Mucosa of stomach (tissue), 1 donor: ENCODE results near the gene AUTS2.

Experiments
- H3K27me3 ChIP-seq: one replicate; pipeline ENCODE4 v1.7.0; 2013; ENCODE audit warnings: mild to moderate bottlenecking, low read length; ENCODE audit not compliant: control insufficient read depth, insufficient read depth
- H3K36me3 ChIP-seq: one replicate; pipeline ENCODE4 v1.7.0; 2013; ENCODE audit warnings: low read length; ENCODE audit not compliant: control insufficient read depth, insufficient read depth
- H3K4me1 ChIP-seq: one replicate; pipeline ENCODE4 v1.7.0; 2013; ENCODE audit warnings: mild to moderate bottlenecking, low read length; ENCODE audit not compliant: control insufficient read depth, insufficient read depth
- H3K4me3 ChIP-seq: one replicate; pipeline ENCODE4 v1.7.0; 2013; ENCODE audit warnings: low read length
- H3K9ac ChIP-seq: one replicate; pipeline ENCODE4 v1.7.0; 2013; ENCODE audit warnings: mild to moderate bottlenecking, low read length, moderate library complexity
- H3K9me3 ChIP-seq: one replicate; pipeline ENCODE4 v1.7.0; 2013; ENCODE audit warnings: mild to moderate bottlenecking, low read length, moderate library complexity; ENCODE audit not compliant: control insufficient read depth
- donor health status: Pancreatic carcinoma.

AUTS2 gene

DNA sequence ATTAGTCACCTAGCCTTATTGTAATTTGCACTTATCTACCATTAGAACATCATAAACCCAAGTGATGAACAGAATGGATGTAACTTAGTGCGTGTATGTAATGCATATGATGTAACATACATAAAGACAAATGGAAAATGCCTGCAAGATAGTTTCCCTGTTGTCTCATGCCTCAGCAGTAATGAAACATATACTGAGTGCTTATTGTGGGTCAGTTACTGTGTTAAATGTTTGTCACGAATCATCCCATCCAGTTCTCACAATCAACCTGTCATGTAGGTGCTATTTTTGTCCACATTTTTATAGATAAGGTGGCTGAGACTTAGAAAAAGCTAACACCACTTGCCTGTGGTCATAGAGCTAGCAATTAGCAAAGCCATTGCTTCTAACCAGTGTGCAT, 350.8 kb downstream of the AUTS2 start:
- Histone ChIP-seq H3K9ac (no peak overlapping the region), H3K4me3 (no peak overlapping the region), H3K36me3 (no peaks in the 10 kb centered on the region), H3K4me1 (no peaks in the 10 kb centered on the region), H3K9me3 (no peaks in the 10 kb centered on the region), H3K27me3 (no peaks in the 10 kb centered on the region)

DNA sequence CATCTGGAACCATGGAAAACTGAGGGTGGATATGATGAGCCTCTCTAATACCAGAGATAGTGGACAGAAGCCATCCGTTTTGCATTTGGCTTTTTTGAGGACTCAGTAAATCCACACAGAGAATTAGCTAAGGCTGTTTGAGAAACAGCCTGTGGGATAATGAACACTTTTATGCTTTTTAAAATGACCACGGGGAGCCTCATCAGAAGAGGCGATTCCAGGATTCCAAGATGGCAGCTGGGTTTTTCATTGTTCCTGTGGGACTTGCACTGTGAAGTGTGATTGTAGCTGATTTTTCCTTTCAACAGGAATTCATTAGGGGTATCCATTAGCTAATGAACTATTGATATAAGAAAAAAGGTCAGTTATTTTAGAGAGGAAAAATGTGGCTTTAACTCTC, 353.2 kb downstream of the AUTS2 start:
- H3K9me3 ChIP-seq: no peaks in the 10 kb centered on the region
- H3K4me3 ChIP-seq: no peak overlapping the region
- H3K4me1 ChIP-seq: no peaks in the 10 kb centered on the region
- no peaks in the 10 kb centered on the region for H3K36me3 ChIP-seq
- no peaks in the 10 kb centered on the region for H3K27me3 ChIP-seq
- H3K9ac ChIP-seq: no peak overlapping the region

DNA sequence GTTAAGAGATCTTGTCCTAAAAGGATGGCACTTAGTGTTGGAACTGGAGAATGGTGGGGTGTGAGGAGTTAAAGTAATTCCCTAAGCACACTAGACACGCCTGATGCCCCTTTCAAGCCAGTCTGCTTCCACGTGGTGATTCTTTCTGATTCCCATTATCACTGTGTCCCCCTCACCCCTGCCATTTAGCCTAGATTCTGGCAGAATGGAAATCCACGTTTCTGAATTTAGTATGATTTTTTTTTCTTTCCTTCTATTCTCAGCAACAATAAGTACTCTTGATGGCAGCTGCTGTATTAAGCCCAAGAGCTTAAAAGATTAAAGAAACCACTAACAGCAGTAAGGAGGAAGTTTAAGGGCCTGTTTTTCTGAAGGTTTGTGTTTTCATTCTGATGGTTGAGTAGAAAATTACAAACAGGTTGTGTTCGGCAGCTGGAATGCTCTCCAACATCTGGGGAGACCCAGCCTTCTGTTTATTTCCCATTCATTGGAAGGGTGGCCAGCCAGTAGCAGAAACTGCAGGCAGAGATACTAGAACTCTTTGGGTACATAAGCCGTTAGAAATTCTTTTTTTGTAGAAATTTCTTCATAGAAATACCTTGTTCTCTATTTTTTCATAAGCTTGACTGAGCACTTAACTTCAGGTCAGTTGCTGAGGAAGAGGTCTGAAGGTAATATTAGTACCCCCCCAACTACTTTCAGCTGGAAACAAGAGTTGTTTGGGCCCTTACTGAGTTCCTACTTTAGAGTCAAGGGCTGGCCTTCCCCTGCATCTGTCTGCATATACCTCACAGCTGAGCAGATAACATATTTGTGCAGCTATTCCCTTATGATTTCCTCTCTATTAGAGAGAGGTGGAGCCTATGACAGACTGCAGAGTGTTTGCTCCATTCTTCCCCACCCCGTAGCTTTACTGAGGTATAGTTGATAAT, 355.1 kb downstream of the AUTS2 start:
- Histone ChIP-seq H3K4me3 (no peak overlapping the region), H3K36me3 (no peaks in the 10 kb centered on the region), H3K9me3 (no peaks in the 10 kb centered on the region), H3K27me3 (no peaks in the 10 kb centered on the region), H3K9ac (no peak overlapping the region), H3K4me1 (no peaks in the 10 kb centered on the region)

DNA sequence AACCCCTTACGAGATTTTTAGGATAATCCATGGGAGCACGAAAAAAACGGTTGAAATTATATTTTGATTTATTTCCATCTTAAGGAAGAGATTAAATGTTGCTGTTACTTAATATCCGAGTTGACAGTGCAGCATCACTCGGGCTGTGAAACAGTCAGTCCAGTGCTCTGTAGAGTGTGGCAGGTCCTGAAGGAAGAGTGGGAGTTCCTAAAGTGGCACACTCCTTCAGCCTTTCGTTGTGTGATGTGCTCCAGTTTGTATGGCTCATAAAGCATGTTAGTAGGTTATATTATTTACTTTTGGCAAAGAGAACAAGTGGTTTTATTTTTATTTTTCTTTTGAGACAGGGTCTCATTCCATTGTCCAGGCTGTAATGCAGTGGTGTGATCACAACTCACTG, 358.3 kb downstream of the AUTS2 start:
- H3K9ac ChIP-seq: no peak overlapping the region
- H3K9me3 ChIP-seq: no peaks in the 10 kb centered on the region
- no peak overlapping the region for H3K4me3 ChIP-seq
- no peaks in the 10 kb centered on the region for H3K27me3 ChIP-seq
- no peaks in the 10 kb centered on the region for H3K36me3 ChIP-seq
- H3K4me1 ChIP-seq: no peaks in the 10 kb centered on the region

DNA sequence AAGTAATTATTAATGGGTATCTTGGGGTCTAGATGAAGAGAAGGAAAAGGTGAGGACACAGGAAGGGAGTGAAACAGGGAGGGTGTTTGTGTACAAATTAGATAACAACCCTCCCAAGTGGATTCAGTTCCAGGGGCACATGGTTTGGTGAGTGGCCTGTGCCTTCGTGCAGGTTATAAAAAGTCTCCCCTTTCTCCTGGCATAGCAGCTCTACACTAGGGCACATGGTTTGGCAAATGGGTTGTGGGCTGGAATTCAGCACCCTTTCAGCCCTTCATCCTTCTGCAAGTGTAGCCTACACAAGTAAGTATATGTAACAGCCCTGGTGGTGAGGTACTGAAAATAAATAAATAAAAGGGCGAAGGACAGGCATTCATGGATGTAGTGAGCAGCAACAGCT, 359.4 kb downstream of the AUTS2 start:
- no peaks in the 10 kb centered on the region for H3K36me3 ChIP-seq
- no peaks in the 10 kb centered on the region for H3K27me3 ChIP-seq
- no peaks in the 10 kb centered on the region for H3K4me1 ChIP-seq
- no peak overlapping the region for H3K4me3 ChIP-seq
- H3K9ac ChIP-seq: no peak overlapping the region
- no peaks in the 10 kb centered on the region for H3K9me3 ChIP-seq

DNA sequence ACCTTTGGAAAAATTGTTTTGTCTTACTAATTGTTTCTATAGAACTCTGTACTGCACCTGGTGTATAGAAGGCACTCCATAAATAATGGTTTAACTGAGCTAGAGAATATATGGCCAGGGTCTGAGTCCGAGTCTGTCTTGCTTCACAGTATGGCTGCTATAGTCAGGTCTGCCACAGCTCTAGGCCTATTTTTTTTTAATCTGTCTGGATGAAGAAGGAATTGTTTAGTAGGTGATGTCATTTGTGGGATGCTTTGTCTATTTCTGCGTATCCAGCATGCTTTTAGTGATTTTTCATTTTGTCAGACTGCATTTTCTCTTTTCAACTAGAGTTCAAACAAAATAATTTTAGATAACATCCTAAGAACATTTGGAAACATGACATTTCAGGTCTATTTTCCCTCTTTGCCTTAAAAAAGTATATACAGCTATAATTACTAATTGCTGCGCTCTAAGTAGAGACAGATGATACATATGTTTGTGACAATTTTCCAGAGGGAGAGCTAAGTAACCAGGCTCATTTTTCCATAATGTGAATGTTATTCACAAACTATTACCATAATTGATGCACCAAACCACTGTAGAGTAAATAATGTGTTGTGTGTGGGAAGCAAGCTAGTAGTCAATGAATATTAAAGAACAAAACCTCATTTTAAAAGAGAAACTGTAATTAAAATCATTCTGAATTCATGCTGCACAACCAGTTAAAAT, 361.7 kb downstream of the AUTS2 start:
- H3K27me3 ChIP-seq: no peaks in the 10 kb centered on the region
- H3K9me3 ChIP-seq: no peaks in the 10 kb centered on the region
- no peaks in the 10 kb centered on the region for H3K36me3 ChIP-seq
- H3K9ac ChIP-seq: no peak overlapping the region
- H3K4me3 ChIP-seq: no peak overlapping the region
- H3K4me1 ChIP-seq: no peaks in the 10 kb centered on the region

DNA sequence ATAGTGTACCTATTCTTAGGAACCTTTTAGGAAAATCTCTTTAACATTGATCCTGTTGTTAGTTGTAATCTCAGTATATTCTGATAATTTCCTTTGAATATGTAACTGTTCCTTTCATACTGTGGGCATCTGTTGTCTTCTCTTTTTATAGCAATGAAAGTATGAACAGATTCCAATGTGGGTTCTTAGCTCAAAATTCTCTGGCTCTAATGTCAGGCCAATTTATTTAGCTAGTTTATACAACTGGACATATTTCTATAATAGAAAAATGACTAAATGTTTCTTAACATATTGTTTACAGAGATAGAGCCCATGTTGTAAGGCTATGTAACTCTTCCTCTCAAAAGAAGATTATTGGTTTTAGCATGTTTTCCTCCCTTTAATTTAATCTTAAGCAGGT, 363.2 kb downstream of the AUTS2 start:
- Histone ChIP-seq H3K4me1 (no peaks in the 10 kb centered on the region), H3K4me3 (no peak overlapping the region), H3K9me3 (no peaks in the 10 kb centered on the region), H3K36me3 (no peaks in the 10 kb centered on the region), H3K27me3 (no peaks in the 10 kb centered on the region), H3K9ac (no peak overlapping the region)

DNA sequence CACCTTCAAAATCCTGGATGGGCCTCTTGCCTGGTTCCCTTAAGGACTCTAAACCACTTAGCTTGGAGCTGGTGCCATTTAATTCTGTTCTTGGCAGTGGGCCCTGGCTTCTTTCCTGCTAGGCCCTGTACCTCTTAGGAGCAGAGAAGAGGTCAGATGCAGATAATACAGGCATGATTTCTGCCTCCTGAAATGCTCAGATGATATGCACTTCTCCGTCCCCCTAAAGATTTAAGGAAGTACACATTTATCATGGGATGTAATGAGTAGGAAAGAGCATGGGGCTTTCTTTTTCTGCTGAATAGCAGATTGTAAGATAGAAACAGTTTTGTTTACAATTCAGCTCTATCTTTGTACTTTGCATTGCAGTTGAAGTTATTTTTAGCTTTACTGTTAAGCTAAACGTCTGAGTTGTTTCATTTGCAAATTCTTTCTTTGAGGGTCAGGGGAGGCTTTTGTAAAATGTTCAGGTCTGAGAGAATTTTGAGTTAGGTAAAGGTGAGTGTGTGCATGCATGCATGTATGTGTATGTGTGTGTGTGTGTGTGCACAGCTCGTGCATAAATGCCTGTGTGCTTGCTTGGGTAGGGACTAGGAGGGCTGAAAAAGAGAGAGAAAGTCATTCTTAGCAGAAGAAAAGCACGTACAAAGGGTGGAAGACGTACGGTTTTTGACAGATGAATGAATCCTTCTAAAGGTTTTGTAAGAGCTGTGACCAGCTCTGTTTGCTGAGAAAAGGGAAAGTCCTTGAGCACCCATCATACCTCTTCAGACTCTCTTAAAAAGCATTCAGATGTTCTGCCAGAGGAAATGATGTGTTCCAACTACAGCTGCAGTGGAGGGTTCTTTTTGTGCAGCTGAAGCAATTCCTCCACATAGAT, 364.2 kb downstream of the AUTS2 start:
- Histone ChIP-seq H3K27me3 (no peaks in the 10 kb centered on the region), H3K36me3 (no peaks in the 10 kb centered on the region), H3K4me1 (no peaks in the 10 kb centered on the region), H3K9ac (no peak overlapping the region), H3K9me3 (no peaks in the 10 kb centered on the region), H3K4me3 (no peak overlapping the region)

DNA sequence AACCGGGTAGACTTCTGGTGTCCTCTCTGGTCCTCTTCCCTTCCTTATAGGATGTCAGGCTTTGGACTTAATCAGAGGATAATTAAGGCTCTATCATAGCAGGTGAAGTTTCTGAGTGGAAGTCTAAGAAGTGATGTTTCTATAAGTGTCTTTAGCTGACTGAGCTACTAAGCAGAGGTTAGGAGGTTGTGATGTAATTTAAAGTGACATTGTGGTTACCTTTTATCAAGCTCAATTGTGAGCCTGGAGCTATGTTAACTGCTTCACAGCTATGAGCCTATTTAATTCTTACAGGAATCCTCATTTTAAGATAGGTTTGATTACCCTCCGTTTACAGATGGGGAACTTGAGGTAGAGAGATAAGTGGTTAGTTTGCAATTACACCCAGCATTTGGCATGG, 365.1 kb downstream of the AUTS2 start:
- Histone ChIP-seq H3K4me1 (no peaks in the 10 kb centered on the region), H3K4me3 (no peak overlapping the region), H3K36me3 (no peaks in the 10 kb centered on the region), H3K9ac (no peak overlapping the region), H3K9me3 (no peaks in the 10 kb centered on the region), H3K27me3 (no peaks in the 10 kb centered on the region)

DNA sequence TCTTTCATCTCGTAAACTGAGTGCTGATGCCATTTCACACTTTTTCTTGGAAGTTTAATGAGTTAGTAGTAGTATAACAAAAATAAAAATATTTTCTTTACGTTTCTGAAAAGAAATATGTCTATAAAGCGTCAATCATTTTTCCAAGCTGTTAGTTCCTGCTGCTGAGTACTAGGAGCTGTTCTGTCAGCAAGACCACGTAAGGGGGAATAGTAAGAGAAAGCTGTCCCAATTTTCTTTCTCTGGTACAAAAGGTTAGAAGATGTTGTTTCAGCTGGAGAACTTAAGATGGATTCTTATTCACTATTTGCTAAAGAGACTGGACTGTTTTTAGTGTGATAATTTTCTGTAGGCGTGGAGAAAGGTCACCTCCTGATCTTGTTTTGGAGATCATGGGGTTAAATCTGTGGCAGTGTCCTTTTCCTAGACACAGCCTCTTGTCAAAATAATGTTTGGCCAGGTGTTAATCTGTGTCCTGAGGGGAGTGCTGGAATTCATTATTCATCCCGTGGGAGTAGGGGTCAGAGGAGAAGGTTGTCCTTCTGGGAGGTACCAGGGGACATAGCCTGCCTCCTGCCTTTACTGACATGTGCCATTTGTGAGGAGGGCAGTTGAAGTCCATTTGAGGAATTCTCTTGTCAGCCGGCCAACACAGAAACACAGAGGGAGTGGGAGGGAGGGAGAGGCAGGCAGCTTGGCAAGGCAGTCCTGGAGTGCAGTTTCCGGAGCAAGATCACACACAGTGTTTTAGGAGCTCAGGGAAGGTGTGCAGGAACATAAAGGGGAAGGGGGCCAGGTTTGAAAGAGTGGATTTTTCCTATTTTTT, 368.7 kb downstream of the AUTS2 start:
- H3K9ac ChIP-seq: no peak overlapping the region
- H3K27me3 ChIP-seq: no peaks in the 10 kb centered on the region
- H3K36me3 ChIP-seq: no peaks in the 10 kb centered on the region
- no peaks in the 10 kb centered on the region for H3K4me1 ChIP-seq
- H3K9me3 ChIP-seq: no peaks in the 10 kb centered on the region
- no peak overlapping the region for H3K4me3 ChIP-seq

DNA sequence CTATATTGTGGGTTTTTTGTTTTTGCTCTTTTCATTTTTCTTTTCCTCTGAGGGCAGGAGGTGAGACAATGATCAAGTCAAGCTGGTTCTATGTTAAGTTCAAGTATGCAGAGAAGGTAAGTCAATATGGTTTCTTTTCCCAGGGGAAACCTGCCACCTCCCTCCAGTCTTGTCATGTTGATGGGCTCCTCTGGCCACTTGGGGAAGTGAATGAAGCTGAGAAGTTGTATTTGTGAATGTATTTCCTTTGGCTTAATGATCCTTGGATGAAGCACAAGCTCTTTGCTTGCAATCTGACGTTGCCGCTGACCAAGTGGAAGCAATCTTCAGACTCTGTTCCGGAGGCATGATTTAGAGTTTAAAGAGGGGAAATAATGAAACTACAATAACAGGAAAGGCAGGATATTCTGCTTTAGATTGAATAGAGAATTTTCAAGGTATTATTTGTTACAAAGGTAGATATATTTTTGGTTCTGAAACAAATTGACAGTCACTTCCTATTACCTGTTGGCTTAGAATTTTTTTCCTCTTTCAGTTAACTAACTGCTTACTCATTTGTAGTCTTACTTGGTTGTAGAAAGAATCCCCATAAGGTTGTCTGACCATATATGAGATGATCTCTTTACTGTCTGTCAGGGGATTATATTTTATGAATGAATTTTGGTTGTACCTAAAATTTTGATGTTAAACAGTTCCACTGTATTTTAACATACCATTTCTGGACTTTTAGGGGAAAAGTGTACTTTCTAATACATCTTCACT, 369.6 kb downstream of the AUTS2 start:
- Histone ChIP-seq H3K4me3 (no peak overlapping the region), H3K27me3 (no peaks in the 10 kb centered on the region), H3K9ac (no peak overlapping the region), H3K36me3 (no peaks in the 10 kb centered on the region), H3K4me1 (no peaks in the 10 kb centered on the region), H3K9me3 (no peaks in the 10 kb centered on the region)
